HEK293T (cell line): Measurements from ENCODE around the gene CDK13.

Experiments
- CTCF ChIA-PET: fragments of 350-600 bp; formaldehyde crosslinking; extraction: SDS; loops from one replicate; lab custom pipeline; 2021; ENCODE audit warnings: antibody characterized with exemption, inconsistent platforms; lab: Yijun Ruan, JAX
- POLR2A ChIA-PET: fragments of 350-600 bp; formaldehyde crosslinking; extraction: SDS; loops from one replicate; lab custom pipeline; 2020; ENCODE audit warnings: antibody characterized with exemption, inconsistent platforms; lab: Yijun Ruan, JAX
- DNase-seq: peaks from one replicate; pipeline ENCODE4 v3.0.0; 2012; ENCODE audit warnings: mixed read lengths; ENCODE audit errors: extremely low spot score
- ARNT ChIP-seq: fragments of 450-650 bp; IDR thresholded peaks from 2 replicates; pipeline ENCODE4 v1.6.1; 2017; ENCODE audit warnings: mild to moderate bottlenecking
- BHLHE40 ChIP-seq: fragments of 450-650 bp; IDR thresholded peaks from 2 replicates; pipeline ENCODE4 v1.6.1; 2016; ENCODE audit warnings: mild to moderate bottlenecking, moderate library complexity, borderline replicate concordance
- CTBP1 ChIP-seq: fragments of 450-650 bp; IDR thresholded peaks from 2 replicates; pipeline ENCODE4 v1.6.1; 2016; ENCODE audit warnings: borderline replicate concordance
- ELF4 ChIP-seq: fragments of 450-650 bp; IDR thresholded peaks from 2 replicates; pipeline ENCODE4 v1.6.1; 2017; ENCODE audit warnings: antibody characterized with exemption
- FOXA1 ChIP-seq: fragments of 450-650 bp; IDR thresholded peaks from 2 replicates; pipeline ENCODE4 v1.6.1; 2016; ENCODE audit warnings: mild to moderate bottlenecking
- FOXK2 ChIP-seq: fragments of 450-650 bp; IDR thresholded peaks from 2 replicates; pipeline ENCODE4 v1.6.1; 2016; ENCODE audit warnings: mild to moderate bottlenecking
- FOXM1 ChIP-seq: fragments of 450-650 bp; IDR thresholded peaks from 2 replicates; pipeline ENCODE4 v1.6.1; 2017; ENCODE audit warnings: mild to moderate bottlenecking, borderline replicate concordance
- HDGF ChIP-seq: fragments of 450-650 bp; IDR thresholded peaks from 2 replicates; pipeline ENCODE4 v1.6.1; 2017; ENCODE audit warnings: antibody characterized with exemption, borderline replicate concordance
- L3MBTL2 ChIP-seq: fragments of 450-650 bp; conservative IDR thresholded peaks from 2 replicates; pipeline ENCODE4 v1.6.1; 2016; ENCODE audit warnings: mild to moderate bottlenecking
- LEF1 ChIP-seq: fragments of 450-650 bp; IDR thresholded peaks from 2 replicates; pipeline ENCODE4 v1.6.1; 2017; ENCODE audit warnings: mild to moderate bottlenecking, borderline replicate concordance
- NFRKB ChIP-seq: fragments of 450-650 bp; IDR thresholded peaks from 2 replicates; pipeline ENCODE4 v1.6.1; 2016; ENCODE audit warnings: mild to moderate bottlenecking, moderate library complexity
- SP1 ChIP-seq: fragments of 450-650 bp; IDR thresholded peaks from 2 replicates; pipeline ENCODE4 v1.6.1; 2017
- SUZ12 ChIP-seq: fragments of 450-650 bp; IDR thresholded peaks from 2 replicates; pipeline ENCODE4 v1.6.1; 2016; ENCODE audit warnings: mild to moderate bottlenecking
- TARDBP ChIP-seq: fragments of 450-650 bp; IDR thresholded peaks from 2 replicates; pipeline ENCODE4 v1.6.1; 2016
- ZNF384 ChIP-seq: fragments of 450-650 bp; IDR thresholded peaks from 2 replicates; pipeline ENCODE4 v1.6.1; 2016
- TF ChIP-seq, protein P1 (sequence below): fragments of 450-650 bp; IDR thresholded peaks from 2 replicates; pipeline ENCODE4 v1.6.1; 2016

CDK13 gene

DNA sequence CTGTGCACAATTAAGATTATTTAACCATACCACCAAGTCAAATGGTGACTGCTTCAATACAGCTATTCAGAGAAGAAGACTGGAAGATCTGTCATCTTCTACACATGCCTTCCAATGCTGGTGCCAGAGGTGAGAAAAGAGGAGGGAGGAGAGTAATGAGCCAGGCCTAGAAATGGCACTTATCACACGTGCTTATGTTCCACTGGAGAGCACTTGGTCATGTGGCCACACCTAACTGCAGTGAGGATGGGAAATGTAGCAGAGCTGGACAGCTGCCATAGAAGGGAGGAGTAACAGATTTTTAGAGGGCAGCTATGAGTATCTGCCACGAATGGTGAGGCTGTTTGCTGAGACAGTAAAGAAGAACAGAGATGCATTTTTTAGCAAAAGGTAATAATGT lies 107.2 kb downstream of the CDK13 start:
- ChIA-PET CTCF (no interaction called here), POLR2A (interaction anchor here (1.4 kb wide), 1 partner anchor 108 kb away, joined by 4 read pairs; no protein-coding TSS in a partner anchor)
- TF ChIP-seq NFRKB (no peak), FOXA1 (no peak), TARDBP (no peak), LEF1 (no peak), FOXK2 (no peak), SP1 (no peak)
- DNase-seq: no peak

DNA sequence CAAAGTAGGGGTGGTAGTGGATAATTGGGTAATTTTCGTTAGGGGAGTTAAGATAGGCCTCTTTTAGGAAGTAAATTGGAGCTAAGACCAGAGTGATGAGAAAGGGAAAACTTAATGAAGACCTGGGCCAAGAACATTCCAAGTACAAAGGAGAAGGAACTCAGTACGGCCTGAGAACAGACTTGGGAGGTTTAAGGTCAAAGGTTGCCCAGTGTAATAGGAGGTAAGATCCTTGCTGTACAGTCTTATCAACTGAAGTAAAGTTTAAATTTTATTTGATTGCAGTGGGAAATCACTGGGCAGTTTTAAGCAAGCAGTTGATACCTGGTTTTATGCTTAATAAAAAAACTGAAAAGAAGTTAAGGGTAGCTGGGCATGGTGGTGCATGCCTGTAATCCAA lies 108.0 kb downstream of the CDK13 start:
- CTCF ChIA-PET: interaction anchor here (0.6 kb wide), 1 partner anchor 44 kb away, joined by 4 read pairs; no protein-coding TSS in a partner anchor
- no peak for DNase-seq
- TF ChIP-seq LEF1 (no peak), CTBP1 (no peak), BHLHE40 (no peak), SUZ12 (no peak), ARNT (no peak)
- POLR2A ChIA-PET: no interaction called here

- TF ChIP-seq FOXA1 (no peak), FOXK2 (no peak), SUZ12 (no peak), ELF4 (no peak), ZNF384 (no peak), SP1 (no peak), FOXM1 (no peak), CTBP1 (no peak), BHLHE40 (no peak), LEF1 (no peak), ARNT (no peak), L3MBTL2 (no peak), NFRKB (no peak), HDGF (no peak), TARDBP (no peak)
- TF ChIP-seq, protein P1, sequence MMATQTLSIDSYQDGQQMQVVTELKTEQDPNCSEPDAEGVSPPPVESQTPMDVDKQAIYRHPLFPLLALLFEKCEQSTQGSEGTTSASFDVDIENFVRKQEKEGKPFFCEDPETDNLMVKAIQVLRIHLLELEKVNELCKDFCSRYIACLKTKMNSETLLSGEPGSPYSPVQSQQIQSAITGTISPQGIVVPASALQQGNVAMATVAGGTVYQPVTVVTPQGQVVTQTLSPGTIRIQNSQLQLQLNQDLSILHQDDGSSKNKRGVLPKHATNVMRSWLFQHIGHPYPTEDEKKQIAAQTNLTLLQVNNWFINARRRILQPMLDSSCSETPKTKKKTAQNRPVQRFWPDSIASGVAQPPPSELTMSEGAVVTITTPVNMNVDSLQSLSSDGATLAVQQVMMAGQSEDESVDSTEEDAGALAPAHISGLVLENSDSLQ: no peak
- POLR2A ChIA-PET: no interaction called here
- DNase-seq: no peak
- CTCF ChIA-PET: no interaction called here
Measured at GRCh38 chr7:40058636-40059035, 108.6 kb downstream of the CDK13 start.

- DNase-seq: no peak
- POLR2A ChIA-PET: no interaction called here
- no peak for TF ChIP-seq HDGF
- no peak for TF ChIP-seq TARDBP
- CTCF ChIA-PET: no interaction called here
Measured at GRCh38 chr7:40059057-40059456, 109.0 kb downstream of the CDK13 start.

GRCh38 chr7:40072268-40072667 lies 122.2 kb downstream of the CDK13 start:
- ChIA-PET POLR2A (no interaction called here), CTCF (no interaction called here)
- no peak for DNase-seq
- TF ChIP-seq NFRKB (no peak), FOXM1 (no peak), FOXA1 (no peak), BHLHE40 (no peak), L3MBTL2 (no peak), LEF1 (no peak), ZNF384 (no peak), ELF4 (no peak)
- TF ChIP-seq, protein P1: no peak

- DNase-seq: no peak
- POLR2A ChIA-PET: no interaction called here
- TF ChIP-seq, protein P1: no peak
- TF ChIP-seq ZNF384 (no peak), TARDBP (no peak), CTBP1 (no peak), SUZ12 (no peak), FOXM1 (no peak), BHLHE40 (no peak), FOXA1 (no peak), L3MBTL2 (no peak), ELF4 (no peak), NFRKB (no peak), LEF1 (no peak), ARNT (no peak), FOXK2 (no peak), SP1 (no peak), HDGF (no peak)
- CTCF ChIA-PET: no interaction called here
Measured at GRCh38 chr7:40073239-40073638, 123.2 kb downstream of the CDK13 start.

GRCh38 chr7:40077849-40078248 lies 127.8 kb downstream of the CDK13 start:
- TF ChIP-seq, protein P1: no peak
- no peak for TF ChIP-seq LEF1
- TF ChIP-seq SP1: no peak
- no peak for TF ChIP-seq ELF4
- TF ChIP-seq SUZ12: no peak
- no peak for TF ChIP-seq L3MBTL2
- no peak for TF ChIP-seq ARNT
- no peak for TF ChIP-seq CTBP1
- no peak for TF ChIP-seq ZNF384
- ChIA-PET CTCF (no interaction called here), POLR2A (no interaction called here)
- DNase-seq: no peak
